HG03521 (cell line): ENCODE results near the gene GPR108.

ENCODE experiments used
- ATAC-seq: cut with Tn5 transposase; IDR thresholded peaks from one replicate; pipeline ENCODE4 v1.9.1; 2021; ENCODE audit warnings: mild to moderate bottlenecking, moderate library complexity; ENCODE audit not compliant: unreplicated experiment

The GPR108 gene

DNA sequence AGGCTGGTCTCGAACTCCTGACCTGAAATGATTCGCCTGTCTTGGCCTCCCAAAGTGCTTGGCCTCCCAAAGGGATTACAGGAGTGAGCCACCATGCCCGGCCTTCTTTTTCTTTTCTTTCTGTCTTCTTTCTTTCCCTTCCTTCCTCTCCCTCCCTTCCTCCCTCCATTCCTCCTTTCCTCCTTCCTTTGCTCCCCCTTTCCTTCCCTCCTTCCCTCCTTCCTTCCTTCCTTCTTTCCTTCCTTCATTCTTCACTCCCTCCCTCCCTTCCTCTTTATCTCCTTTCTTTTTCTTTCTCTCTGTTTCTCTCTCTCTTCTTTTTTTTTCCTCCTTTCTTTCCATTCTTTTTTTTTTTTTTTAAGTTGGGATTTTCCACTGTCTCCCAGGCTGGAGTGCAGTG is 29.0 kb downstream of the GPR108 start:
- ATAC-seq: no peak

DNA sequence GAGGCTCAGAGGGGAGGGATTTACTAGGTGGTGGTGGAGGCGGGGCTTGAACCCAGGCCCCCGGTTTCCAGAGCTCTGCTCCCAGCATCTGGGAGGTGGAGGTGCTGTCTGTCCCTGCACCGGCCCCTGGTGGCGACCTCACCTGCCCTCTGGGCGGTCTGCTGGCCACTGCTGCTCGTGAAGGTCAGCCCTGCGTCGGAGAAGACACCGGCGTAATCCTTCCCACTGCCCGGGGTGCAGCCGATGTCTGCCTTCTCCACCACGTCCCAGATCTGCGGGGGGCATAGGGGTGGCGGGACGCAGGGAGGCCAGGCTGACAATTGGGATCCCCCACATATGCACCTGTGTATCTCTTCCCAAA is 29.7 kb downstream of the GPR108 start:
- no peak for ATAC-seq

DNA sequence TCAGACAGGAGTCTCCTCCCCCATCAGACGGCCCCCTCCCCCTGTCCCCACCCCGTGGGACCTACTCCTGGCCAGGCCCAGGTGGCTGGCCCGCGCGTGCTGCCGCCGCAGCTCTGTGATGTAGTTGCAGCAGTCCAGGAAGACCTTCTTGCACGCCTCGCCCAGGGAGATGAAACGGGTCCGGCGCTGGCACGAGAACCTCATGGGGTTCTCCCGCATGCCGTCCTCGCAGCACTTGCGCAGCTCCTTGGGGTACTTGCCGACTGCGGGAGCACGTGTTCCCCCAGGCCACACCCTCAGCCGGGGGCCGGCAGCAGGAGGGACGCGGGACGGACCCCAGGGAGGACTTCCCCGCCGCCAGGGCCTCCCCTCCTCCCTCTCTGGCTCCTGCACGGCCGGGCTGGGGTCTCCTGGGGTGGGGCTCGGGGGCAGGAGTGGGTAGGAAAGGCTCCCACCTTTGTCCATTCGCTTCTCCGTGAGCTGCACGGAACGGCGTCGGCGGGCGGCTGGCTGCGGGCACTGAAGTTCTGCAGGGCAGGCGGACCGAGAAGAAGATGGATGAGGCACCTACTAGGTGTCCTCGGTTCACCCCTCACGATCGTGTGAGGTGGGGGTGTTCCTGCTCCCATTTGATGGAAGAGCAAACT is 30.2 kb downstream of the GPR108 start:
- ATAC-seq: no peak

DNA sequence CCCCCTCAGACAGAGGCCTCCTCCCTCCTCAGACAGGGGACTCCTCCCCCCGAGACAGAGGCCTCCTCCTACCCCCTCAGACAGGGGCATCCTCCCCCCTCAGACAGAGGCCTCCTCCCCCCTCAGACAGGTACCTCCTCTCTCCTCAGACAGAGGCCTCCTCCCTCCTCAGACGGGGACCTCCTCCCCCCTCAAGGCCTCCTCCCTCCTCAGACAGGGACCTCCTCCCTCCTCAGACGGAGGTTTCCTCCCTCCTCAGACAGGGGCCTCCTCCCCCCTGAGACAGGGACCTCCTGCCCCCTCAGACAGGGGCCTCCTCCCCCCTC is 30.8 kb downstream of the GPR108 start:
- ATAC-seq: no peak

DNA sequence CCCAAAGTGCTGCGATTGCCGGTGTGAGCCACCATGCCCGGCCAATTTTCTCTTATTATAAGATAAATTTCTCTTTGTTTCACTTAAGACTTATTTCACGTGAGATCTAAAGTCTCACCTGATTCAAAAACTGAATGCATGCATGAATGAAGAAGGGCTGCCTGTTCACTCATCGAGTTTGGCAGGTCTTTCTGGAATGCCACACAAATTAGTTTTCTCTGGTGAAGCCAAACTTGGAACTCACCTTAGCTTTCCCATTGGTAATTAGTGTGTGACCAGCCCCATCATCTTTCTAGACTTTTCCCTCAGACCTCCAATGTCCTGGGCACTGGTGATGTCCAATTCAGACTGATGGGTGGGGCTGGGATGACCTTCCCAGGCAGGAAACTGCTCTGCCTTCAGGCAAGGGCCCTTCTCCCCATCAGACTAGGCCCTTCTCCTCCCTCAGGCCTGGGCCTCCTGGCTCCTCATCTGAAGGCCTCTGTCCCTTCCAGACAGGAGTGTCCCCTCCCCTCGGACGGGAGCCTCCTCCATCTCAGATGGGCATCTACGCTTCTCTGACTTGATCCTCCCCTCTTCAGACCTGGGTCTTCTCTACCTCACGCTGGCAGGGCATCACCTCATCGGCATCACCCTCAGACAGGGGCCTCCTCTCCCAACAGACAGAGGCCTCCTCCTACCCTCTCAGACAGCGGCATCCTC is 31.3 kb downstream of the GPR108 start:
- ATAC-seq: no peak

DNA sequence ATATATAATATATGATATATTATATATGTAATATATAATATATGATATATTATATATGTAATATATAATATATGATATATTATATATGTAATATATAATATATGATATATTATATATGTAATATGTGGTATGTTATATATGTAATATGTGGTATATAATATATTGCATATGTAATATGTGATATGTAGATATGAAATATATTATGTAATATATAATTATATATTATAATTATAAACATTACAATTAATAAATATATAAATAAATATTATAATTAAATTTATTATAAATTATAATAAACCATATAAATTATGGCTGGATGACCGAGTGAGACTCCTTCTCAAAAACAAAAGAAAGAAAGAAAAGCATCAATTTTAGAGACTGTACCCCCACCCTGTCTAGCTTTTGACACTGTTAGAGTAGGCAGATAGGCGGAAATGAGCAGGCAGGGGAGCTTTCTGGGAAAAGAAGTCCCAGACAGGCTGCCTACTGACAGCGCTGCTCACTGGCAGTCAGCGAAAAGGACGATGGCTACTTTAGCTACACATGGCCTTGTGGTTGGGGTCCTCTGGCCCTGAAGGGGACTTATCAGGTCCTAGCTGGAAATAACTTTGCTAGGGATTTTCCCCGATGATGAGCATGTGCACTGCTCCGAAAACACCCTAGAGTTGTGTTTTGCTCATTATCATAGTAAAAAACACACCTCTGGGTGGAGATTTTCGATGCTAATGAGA is 36.6 kb downstream of the GPR108 start:
- ATAC-seq: no peak

DNA sequence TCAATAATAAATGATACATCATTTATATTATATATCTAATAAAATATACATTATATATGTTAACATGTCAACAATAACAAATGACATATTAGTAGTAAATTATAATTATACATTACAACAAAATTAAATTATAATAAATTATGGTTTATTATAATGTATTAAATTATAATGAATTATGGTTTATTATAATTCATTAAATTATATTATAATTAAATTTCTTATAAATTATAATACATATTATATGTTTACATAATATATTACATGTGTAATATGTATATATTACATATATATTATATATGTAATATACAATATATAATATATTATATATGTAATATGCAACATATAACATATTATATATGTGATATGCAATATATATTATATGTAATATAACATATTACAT is 37.4 kb downstream of the GPR108 start:
- no peak for ATAC-seq

DNA sequence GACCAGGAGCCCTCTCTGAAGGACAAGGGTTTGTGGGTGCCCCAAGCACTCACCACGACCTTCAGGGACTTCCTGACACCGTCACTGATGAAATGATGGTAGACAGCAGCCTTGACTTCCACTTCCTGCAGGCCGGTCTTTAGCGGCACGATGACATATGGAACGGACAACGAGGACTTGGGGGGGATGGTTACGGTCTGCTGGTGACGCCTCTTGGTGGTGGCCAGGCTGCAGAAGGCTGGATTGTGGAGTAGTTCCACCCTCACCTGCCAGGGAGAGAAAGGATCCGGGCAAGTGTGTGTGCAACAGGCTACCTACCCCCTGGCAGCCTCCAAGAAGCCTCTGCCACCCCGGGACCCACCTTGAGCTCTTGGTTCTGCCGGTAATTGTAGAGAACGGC is 40.1 kb downstream of the GPR108 start:
- no peak for ATAC-seq

DNA sequence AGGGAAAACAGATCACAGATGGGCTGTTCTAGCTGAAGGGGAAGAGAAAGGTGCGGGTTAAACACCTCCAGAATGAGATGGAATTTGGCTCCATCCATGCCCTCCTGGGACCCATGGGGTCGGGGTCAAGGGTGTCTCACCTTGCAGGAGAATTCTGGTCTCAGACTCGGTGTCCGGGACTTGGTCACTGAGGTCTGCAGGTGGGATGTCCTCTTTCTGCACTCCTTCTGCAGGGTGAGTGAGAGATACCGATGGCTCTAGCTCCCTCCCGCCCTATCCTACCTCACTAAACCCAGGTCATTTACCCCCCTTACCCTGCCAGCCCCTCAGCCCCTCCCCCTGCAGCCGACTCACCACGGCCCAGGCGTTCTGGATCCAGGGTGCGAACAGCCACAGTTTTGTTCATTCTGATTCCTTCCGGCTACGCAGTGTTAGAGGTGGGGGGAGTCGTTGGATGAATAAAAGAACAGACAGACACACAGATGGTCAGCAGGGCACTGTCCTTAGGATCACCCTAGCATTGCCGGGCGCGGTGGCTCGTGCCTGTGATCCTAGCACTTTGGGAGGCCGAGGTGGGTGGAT is 41.0 kb downstream of the GPR108 start:
- no peak for ATAC-seq

DNA sequence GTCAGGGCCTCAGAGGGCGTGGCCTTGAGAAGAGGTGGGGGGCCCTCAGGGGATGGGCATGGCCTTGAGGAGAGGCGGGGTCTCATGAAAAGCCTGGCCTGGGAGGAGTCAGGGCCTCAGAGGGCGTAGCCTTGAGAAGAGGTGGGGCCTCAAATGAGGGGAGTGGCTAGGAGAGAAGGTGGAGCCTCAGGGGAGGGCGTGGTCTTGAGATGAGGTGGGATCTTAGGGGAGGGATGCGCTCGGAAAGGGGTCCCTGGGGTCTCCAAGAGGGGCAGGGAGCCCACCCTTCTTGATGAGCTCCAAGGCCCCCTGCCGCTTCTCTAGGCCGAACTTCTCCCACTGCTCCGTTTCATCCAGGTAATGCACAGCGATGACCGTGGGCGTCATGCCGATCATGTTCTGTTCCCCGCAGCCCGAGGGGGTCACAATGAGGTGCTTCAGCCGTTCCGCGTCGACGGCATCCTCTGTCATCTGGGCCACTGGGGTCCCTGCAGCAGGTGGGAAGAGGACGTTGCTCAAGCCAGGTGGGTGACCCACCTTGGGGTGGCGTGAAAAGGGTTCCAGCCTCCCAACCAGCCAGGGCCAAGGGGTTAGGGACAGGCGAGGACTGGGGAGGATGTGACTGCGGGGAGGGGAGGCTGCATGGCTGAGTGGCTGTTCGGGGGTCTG is 43.1 kb downstream of the GPR108 start:
- no peak for ATAC-seq

DNA sequence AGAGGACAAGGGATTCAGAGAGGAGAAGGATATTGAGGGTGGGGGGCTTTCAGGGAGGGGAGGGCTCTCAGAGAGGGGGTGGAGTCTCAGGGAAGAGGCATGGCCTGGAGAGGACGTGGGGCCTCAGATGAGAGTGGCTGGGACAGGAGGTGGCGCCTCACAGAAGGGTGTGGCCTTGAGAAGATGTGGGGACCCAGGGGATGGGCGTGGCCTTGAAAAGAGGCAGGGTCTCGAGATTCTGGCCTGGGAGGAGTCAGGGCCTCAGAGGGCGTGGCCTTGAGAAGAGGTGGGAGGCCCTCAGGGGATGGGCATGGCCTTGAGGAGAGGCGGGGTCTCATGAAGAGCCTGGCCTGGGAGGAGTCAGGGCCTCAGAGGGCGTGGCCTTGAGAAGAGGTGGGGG is 43.7 kb downstream of the GPR108 start:
- ATAC-seq: no peak

DNA sequence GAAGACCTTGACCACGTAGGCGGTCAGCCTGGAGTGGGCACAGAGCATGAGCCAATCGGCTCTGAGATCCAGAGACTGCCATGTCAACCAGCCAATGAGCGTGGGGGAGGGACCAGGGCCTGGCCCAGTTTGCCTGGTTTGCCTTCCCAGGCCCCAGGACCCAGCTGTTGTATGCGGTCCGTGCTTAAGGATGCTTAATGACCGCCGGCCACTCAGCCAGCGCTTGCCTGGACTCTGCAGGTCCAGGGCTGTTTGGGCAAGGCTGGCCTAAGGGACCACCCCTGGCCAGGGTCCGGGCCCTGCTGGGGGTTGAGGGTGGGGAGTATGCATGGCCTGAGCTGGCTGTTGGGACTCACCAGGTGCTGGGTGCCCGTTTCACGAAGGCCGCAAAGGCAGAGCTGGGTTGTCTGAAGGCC is 44.3 kb downstream of the GPR108 start:
- no peak for ATAC-seq

DNA sequence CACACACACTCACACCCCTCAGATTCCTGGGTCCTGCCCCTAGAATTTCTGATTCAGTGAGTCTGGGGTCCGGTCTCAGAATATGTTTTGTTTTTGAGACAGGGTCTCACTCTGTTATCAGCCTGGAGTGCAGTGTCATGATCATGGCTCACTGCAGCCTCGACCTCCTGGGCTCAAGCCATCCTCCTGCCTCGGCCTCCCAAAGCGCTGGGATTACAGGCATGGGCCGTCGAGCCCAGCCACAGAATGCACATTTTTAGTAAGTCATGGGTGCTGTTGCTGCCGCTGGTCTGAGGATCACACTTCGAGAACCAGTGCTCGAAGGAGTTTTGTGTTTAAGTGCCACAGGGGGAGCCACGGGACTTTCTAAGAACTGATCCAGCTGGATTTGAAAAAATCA is 45.4 kb downstream of the GPR108 start:
- ATAC-seq: no peak

DNA sequence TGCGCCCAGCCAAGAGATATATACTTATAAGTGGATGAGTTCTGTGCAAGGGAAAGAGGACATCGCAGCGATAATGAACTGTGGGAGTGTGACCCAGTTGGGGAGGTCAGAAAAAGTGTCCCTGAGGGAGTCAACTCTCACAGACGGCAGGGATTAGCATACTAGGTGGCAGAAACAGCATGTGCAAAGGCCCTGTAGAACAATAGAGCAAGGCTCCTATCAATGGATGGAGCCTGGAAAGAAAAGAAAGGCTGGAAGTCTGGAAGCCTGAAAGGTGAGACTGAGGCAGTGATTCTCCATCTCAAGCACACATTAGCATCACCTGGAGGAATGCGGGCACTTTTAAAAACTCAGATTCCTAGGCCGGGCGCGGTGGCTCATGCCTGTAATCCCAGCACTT is 46.0 kb downstream of the GPR108 start:
- no peak for ATAC-seq

DNA sequence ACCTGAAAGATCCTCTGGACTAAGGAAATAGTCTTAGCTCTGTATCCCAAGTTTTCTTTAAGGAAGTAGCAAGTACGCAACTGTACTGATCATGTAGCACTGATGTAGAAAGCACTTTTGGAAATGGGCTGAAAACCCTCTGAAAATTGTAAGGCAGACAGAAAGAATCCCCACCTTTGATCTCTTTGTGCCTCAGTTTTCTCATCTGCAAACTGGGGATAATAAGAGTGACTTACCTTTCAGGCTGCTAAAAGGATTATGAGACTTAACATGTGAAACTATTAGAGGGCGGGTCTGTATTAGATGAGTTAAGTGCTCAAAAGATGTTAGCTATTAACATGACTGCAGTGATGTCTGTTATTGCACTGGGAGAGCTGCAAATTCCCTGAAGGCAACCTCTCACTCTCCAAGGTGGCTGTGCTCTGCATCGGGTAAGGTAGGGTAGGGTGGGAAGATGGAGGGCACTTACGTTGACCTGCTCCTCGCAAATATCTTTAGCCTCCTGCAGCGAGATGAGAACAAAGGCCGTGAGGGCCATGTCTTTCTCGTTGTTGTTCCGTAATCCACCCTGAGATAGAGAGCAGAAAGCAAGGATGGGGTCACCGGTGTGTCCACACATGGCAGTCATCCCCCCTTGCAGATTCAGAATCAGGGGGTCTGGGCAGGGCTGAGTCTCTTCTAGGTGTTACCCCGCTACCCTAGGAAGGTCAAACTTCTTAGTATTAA is 47.1 kb downstream of the GPR108 start:
- no peak for ATAC-seq

DNA sequence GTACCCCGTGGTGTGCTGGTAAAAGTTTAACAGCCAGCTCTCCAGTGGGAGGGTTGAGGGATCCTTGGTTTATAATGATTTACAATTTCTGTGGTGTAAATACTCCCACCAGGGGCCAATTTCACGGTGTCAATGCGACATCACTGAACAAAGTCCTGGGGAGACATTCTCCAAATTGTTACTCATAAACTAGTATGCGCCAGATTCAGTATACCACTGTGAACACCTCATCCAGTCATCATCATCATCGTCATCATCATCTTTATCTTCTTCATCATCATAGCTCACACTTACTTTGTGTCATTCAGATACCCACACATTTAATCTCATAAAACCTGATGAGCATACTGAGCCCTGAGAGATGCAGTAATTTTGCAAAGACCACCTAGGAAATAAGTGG is 50.3 kb downstream of the GPR108 start:
- ATAC-seq: no peak

DNA sequence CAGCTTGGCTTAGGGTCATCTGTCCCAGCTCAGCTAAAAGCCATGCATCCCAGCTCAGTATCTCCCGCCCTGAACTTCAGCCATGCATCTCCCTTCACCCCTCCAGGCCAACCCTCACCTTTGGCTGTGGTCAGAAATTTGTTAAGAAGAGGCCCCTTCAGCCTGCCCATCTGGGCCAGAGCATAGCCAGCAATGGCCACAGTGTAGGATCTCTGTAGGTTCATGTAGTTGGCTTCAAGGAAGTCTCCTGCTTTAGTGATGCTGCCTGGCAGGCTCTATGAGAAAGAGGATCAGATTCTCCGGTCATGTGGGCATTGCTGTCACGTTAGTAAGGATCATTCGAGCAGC is 50.8 kb downstream of the GPR108 start:
- no peak for ATAC-seq

DNA sequence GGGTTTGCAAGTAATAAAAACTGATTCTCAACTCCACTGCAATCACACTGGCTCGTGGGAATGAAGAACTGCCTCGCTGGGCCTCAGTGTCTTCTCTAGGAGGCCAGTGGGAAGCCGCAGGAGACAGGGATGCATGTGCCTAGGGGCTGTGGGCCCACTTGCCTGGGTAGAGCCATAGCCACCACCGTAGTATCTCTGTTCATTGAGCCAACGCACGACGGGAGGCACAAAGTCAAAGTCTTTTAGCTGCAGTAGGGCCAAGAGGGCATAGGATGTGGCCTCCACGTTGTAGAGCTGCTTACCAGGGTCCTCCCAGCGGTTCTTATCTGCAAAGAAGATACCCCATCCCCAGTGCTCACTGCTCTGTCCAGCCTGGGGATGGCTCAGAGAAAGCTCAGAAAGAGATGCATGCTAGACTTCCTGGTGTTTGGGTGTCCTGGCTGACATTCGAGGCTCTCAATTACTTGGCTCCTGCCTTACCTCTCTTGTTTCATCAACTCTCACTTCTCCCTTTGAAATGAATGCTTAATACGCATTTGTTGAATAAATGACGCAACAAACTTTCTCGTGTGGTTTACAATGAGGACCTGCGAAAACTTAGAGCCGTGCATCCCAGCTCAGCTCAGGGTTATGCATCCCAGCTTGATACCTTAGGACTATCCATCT is 51.3 kb downstream of the GPR108 start:
- ATAC-seq: no peak

DNA sequence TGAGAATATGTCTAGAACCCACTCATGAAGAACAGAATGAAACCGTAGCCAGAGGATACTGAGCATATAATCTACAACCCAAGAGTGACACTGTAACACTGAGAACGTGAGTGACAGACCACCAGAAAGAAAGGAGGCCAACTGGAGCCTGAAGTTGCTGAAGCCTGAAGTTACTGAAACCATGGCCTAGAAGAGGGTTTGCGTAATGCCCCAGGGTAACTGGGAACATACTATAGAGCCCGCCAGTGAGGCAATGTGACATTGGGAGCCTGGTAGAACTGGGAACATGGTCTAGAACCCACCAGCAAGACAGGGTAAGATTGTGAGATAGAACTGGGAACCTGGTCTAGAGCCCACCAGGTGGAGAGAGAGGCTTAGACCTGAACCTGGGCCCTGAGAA is 51.9 kb downstream of the GPR108 start:
- ATAC-seq: no peak

DNA sequence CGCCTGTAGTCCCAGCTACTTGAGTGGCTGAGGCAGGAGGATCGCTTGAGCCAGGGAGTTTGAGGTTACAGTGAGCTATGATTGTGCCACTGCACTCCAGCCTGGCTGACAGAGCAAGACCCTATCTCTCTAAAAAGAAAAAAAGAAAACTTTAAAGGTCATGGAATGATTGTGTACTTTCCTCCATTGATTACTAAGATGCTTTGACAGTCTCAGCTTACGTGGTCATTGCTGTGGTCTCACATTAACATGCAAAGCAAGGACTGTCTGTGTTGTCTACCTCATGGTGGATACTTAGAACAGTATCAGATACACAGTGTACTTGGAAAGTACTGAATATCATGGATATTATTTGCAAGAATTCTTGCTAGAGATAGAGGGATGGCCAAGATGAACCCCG is 53.4 kb downstream of the GPR108 start:
- no peak for ATAC-seq
